T-helper 2 cell (primary cell): ENCODE results near the gene LAMA5.

Experiments used
- DNase-seq, 5 experiments: peaks; one replicate each; pipeline versions ENCODE4 v3.0.0 to v3.0.0-alpha.2; 2012 to 2022
- total RNA-seq, 2 donors: gene quantifications; one replicate each; lab custom pipeline; 2026; lab: John Stamatoyannopoulos, UW

LAMA5 gene, protein sequence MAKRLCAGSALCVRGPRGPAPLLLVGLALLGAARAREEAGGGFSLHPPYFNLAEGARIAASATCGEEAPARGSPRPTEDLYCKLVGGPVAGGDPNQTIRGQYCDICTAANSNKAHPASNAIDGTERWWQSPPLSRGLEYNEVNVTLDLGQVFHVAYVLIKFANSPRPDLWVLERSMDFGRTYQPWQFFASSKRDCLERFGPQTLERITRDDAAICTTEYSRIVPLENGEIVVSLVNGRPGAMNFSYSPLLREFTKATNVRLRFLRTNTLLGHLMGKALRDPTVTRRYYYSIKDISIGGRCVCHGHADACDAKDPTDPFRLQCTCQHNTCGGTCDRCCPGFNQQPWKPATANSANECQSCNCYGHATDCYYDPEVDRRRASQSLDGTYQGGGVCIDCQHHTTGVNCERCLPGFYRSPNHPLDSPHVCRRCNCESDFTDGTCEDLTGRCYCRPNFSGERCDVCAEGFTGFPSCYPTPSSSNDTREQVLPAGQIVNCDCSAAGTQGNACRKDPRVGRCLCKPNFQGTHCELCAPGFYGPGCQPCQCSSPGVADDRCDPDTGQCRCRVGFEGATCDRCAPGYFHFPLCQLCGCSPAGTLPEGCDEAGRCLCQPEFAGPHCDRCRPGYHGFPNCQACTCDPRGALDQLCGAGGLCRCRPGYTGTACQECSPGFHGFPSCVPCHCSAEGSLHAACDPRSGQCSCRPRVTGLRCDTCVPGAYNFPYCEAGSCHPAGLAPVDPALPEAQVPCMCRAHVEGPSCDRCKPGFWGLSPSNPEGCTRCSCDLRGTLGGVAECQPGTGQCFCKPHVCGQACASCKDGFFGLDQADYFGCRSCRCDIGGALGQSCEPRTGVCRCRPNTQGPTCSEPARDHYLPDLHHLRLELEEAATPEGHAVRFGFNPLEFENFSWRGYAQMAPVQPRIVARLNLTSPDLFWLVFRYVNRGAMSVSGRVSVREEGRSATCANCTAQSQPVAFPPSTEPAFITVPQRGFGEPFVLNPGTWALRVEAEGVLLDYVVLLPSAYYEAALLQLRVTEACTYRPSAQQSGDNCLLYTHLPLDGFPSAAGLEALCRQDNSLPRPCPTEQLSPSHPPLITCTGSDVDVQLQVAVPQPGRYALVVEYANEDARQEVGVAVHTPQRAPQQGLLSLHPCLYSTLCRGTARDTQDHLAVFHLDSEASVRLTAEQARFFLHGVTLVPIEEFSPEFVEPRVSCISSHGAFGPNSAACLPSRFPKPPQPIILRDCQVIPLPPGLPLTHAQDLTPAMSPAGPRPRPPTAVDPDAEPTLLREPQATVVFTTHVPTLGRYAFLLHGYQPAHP (N-terminal part only)
- total RNA-seq = 0 to 1.3 reads per million in 2 donors

DNA sequence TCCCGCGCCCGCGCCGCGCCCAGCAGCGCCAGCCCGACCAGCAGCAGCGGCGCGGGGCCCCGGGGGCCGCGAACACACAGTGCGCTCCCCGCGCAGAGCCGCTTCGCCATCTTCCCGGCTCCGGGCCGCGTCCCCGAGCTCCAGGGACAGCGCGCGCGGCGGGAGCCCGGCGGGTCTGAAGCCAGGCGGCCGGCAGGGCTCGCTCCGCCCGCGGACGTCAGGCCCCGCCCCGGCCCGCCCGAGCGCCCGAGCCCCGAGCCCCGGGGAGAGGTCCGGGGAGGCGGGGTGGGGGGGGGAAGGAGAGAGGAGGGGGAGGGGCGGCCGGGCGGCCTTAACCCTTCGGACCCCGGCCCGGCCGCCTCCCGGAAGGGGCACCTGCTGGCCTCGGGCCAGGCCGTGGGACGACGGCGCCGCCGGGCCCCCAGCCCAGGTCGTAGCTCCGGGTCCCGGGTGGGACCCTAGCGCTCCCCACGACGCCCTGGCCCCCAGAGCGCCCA lies at the start of gene LAMA5:
Gene LAMA5 (minus strand): TSS at position 177 of the 497 bp plus-strand sequence. CDS start 67 bp downstream, at position 110.
- DNase-seq = no peak

DNA sequence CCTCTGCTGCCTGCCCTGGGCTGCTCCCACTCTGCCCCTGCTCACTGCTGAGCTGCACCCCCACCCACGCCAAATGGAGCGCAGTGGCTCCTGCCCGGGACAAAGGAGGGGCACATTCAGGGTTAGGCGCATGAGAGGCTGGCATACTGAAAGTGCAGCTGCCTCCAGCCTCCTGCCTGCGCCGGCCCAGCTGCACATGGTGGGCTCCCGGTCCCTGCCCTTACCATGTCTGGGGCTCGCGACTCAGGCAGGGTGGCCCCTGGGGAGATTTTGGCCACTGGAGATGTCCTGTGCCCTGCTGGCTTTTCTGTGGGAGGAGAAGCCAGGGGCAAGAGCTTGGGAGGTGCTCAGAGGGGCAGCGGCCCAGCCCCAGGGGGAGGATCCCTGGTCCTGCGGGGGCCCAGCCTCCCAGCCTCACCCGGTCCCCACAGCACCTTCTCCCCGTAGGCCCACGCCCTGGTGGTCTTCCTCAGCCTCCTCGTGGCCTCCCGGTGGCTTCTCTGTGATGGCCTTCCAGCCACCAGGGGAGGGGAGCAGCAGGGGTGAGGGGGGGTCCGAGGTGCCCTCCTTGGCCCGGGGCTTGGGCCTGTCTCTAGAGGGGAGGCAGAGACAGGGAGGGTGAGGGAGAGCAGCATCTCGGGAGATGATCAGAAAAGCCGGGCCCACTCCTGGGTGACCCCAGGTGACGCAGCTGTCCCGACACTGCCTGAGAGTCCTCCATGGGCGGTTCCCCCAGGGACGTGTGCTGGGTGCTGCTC lies 48.4 kb upstream of the LAMA5 start:
- no peak for DNase-seq

DNA sequence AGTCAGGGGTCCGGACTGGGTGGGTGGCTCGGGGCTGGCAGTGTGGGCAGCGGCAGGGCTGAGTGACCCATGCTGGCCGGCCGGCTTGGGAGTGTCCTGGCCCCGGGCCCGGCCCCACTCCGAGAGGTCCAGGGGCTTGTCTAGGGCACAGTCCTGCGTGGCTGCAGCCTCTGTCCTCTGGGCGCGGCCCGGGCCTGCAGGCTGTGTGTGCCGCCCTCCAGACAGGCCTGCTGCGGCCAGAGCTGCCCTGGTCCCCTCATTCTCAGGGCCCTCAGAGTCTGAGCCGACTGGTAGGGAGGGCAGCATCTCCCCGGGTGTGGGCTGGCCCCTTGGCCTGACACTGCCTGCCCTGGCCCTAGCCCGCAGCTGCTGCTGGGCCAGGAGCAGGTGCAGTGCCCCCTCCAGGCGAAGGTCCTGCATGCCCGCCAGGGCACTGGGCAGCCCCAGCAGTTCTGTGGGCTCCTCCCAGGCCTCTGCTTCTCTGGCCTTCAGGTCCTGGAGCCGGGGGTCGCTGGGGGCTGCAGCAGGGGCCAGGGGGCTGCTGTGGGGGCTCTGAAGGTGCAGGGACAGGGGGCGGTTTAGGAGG lies 46.9 kb upstream of the LAMA5 start:
- no peak for DNase-seq

DNA sequence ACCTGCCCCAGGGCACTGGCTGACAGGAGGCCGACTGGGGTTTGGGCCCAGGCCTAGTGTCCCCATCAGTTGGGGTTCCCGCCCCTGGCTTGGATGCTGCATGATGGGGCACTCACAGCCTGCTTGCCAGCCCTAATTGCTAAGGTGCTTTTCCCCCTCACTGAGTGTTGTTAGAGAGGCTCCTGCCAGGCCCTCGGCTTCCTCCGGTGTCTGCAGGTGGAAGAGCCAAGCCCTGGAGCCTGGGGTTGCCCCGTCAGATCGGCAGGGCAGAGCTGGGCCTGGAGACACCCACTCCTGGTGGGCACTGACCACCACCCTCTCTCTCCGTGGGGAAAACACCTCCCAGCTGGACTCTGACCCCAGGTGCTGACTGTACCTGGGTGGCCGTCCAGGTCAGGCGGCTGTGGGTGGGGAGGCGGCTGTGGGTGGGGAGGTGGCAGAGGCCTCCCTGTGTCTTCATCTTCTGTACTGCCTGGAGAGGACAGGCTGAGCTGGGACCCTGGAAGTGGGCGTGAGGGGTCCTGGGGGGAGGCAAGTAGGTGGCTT lies 46.0 kb upstream of the LAMA5 start:
- no peak for DNase-seq

DNA sequence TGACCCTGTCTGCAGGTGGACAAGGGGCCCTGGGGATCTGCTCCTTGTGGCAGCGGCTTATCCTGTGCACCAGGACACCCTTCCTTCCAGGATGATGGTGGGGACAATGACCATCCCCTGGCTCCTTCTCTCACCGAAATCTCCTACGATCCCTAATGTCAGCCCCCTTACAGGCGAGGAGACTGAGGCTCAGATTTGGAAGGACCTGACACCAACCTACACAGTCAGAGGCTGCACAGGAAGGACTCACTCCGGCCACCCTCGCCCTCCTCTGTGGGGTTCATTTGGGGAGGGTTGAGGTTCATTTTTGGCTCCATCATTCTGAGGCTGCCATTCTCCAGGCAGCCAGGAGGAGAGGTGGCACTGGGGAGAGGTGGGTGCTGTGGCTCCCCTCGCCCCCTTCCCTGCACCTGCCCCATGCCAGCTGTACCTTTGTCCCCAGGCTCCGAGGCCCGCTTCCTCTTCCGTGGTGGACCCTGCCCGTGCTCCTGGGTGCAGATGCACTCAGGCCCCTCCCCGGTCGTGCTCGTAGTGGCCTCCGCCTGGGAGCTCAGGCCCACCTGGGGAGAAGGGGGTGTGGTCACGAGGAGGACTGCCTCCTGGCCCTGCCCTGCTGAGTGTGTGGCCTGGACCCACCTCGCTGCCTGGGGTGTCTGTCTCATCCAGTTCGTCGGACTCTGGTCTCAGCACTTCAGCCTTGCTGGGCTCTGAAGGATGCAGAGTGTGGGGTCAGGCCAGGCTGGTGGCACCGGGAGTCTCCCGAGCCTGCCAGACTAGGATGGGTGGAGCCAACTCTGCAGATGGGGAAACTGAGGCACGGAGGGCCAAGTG lies 45.3 kb upstream of the LAMA5 start:
- no peak for DNase-seq

DNA sequence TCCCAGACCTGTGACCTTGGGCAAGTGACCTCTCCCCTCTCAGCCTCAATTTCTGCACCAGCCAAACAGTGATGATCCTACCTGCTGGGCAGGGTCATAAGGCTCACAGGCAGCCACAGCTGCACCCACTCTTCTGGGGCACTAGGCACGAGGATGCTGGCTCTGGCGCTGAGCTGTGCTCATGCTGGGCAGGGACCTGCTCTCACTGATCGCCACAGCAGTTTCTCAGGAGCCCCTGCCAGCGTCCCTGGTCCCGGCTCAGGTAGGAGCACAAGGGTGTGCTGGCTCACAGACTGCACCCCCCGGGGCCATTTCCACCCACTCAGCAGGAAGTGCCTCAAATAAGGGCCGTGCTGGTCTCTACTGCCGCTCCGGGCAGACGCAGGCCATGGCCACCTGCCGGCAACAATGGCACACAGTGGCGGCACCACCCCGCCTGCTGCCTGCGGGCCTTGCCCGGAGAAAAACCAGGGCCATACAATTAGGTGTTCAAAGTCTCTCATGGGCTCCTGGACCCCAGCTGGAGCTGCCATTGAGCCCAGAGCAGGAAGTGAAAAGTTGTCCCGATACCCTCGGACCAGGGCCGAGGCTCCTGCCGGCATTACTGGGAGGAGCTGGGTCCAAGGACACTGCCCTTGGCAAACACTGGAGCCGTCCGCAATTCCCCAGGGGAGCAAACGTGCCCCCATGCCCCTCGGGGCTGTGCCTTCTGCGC lies 44.5 kb upstream of the LAMA5 start:
- DNase-seq = no peak

DNA sequence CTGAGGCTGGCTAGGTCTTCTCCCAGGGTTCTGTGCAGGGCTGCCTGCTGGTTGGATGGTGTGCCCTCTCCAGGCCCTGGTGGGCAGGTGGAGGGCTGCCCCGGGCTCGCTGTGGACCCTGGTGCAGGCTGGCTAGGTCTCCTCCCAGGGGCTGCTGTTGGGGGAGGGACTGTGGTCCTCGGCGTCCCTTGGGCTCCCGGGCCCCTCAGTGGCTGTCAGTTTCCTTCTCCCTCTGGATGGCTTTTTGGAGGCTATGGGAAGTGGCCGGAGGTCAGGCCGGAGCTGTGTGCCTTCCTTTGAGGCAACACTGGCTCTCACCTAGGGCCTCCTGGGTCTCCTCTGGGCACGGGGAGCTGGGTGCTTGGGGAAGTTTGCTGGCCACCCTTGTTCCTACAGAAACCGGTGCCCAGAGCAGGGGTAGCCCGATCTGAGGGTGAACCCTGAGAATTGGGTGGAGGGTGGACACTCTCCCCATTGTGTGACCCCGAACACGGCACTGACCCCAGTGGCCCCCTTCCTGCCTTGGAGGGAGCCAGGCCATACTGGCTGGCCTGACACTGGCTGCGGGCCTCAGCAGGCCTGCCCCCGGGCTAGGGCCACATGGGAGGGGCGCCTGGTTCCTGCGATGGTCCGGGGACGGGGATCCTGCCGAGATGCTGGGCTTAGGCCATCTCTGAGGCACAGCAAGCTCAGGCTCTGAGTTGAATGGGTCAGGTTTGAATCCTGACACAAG lies 43.8 kb upstream of the LAMA5 start:
- no peak for DNase-seq

DNA sequence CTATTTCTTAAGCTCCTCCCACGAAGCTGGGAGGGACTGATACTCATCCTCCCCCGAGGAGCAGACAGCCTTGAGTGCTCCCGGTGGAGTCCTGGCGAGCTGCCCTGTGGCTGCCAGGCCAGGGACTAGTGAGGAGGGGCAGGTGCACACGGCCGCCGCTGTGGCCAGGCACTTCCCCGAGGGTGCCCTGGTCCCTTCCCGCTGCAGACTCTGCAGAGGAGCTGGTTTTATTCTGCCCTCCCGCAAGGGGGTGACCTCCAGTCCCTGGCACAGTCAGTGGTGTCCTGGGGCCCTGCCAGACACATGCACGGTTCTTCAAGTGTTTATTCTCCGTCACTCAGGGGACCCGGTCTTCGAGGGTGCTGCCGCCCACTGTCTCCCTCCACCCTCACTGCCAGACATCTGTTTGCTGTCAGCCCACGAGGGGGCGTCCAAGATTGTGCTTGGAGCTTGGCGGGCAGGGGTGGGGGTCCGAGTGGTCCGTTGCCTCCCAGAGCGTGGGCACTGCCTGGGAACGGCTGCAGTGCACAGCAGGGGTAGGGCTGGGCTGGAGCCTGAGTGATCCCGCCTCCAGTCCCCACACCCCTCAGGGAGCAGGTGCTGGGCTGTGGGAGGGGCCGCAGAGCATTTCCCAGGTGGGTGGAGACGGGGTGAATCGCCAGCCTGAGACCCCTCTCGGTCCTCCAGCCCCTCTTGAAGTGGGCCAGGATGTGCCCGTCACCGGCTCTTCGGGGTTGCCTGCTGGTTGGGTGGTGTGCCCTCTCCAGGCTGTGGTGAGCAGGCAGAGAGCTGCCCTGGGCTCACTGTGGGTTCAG lies 43.0 kb upstream of the LAMA5 start:
- peak in 3 of 5 experiments; percentile 15 to 32 (median 19) for DNase-seq

DNA sequence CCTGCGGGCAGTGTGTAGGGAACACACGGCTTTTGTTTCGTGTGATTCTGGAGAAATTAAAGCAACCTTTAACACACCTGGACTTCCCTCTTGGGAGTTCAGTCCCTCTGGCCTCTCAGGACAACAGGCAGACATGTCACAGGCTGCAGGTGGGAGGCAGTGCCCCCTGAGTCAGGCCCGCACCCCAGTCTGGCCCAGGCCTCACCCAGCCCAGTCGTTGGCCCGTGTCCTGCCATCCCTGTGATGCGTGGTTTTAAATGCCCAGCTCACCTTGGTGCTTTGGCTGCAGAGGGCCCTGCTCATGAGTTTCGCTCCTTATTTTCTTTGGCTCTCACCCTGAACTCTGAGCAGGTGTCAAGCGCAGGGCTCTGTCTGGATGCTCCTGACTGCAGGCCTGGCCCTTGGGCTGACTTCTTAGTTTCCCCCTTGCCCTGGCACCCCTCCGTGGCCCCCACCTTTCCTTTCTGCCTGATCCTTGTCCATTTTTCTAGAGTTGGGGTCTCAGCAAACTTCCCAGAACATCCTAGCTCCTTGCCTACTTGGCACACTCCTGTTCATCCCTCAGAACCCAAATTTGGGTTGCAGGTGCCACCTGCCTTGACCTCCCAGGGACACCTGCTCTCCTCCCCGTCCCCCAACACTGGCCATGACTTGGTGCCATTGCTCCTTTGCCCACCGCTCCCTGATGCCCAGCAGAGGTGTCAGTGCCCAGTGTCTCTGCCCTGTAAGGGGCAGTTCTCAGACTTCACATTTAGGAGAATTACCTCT lies 42.2 kb upstream of the LAMA5 start:
- DNase-seq = no peak

DNA sequence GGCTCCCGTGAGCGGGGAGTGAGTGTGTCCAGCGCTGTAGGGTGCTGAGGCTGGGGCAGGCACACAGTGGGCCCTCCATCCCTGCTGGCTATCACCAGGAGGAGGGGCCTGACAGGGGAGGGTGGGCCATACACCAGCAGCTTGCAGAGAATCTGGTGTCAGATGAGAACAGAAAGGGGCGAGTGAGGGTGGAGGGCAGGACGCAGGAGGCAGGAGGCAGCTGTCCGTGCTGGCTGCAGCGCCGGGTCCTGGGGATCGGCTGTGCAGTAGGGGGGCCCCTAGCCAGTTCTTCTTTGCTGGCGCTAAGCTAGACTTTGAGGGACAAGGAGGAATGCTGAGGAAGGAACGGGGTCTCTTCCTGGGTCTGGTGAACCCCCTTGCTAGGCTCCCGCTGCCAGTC lies 41.5 kb upstream of the LAMA5 start:
- no peak for DNase-seq

DNA sequence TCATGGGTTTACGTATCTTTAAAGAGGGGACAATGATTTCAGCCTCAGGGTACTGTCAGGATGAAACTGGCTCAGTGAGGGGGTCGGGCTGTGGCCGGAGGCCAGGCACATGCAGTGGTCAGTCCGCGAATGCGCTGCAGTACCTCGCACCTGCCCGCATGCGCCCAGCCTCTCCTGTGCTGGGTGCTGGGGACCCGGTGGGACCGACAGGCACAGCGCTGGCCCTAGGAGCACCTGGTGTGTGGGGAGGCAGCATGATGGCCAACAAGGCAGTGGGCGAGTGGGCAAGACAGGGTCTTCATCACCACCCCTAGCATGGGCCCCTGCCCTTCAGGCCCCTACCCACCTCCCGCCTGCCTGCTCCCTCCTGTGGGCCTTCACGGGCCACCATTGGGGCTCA lies 40.9 kb upstream of the LAMA5 start:
- no peak for DNase-seq

DNA sequence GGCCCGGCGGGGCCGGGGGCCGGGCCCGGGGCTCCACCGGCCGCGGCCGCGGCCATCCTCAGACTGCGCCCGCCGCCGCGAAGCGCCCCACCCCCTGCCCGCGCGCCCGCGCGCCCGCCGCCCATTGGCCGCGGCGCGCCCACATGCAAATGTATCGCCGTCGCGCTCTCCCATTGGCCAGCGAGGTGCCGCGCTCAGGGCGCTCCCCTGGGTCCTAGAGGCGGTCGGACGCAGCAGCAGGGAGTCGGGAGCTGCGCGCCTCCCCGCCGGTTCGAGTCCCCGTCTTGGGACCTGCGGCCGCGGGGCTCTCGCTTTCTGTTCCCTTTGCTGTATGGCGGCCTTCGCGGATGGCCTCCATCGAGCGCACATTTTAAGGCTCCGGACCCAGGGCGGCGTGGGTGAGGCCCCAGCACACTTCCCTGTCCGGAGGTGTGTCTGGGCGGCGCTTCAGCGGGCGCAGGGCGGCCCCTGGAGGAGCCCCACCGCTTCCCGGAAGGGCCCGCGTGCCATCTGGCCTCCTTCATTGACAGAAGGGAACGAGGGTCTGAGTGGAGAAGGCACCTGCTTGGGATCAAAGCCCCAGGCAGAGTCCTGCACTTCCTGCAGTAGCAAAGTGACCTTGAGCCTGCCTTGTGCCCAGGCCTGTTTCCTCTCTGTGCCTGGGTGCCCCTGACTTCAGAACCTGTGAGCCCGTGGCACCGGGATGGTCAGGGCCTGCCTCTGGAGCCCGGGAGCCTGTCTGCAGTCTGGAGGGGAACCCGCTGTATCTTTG lies 40.3 kb upstream of the LAMA5 start, which contains the start of gene CABLES2:
Gene CABLES2 (minus strand): TSS at position 65 of the 772 bp plus-strand sequence. CDS start 9 bp downstream, at position 56.
- DNase-seq = peak; percentile 82 to 97 (median 87)

DNA sequence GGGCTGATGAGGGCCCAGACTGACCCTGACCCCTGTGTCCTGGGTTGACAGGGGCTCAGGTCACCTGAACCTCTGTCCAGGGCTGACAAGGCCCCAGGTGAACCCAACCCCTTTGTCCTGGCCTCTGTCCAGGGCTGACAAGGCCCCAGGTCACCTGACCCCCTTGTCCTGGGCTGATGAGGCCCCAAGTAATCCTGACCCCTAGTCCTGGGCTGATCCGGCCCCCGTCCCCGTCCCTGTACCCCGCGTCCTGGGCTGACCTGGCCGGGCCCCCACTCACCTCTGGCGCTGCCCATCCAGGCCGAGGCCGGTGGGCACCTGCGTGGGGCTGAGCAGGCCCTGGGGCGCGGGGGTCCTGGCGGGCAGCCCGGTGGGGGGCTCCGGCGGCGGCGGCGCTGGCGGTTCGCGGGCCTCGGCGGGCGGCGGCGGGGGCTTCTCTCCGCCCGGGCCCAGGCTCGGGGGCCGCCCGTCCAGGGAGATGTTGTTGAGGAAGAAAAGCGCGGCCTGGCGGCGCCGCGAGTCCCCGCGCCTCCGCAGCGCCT lies 39.6 kb upstream of the LAMA5 start:
- no peak for DNase-seq

DNA sequence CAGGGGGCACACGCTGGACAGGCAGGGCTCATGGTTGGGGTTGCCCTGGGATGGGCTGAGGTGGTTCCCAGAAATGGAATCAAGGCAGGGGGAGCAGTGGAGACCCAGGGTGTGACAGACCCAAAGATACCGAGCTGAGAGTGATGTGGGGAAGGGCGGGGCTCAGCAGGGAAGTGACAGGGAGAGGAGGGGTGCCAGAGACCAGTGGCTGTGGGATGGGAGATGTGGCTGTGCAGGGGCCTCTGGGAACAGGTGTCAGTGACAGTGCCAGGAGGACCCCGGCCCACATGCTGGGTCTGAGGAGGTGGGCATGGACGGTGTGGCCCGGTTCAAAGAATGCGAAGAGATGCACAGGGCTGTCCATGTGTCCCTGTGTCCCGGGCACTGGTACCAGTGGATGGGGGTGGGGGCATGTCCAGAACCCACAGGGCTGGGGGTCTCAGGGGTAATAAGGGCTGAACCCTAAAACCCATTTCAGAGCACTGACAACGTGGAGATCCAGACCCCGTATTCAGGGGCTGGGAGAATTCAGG lies 38.9 kb upstream of the LAMA5 start:
- DNase-seq = no peak
